ENCODE data around the gene MCIDAS. TPM values are rescaled to one million over a fixed set of nuclear protein-coding genes. Genes with fewer than 3 reads are reported as not detected.

Gene MCIDAS
- total and polyA plus RNA-seq, 2 of the 13 experiments (the other 11 are each of a cell fraction or from before 2014, with no cell fraction given) = not detected

DNA sequence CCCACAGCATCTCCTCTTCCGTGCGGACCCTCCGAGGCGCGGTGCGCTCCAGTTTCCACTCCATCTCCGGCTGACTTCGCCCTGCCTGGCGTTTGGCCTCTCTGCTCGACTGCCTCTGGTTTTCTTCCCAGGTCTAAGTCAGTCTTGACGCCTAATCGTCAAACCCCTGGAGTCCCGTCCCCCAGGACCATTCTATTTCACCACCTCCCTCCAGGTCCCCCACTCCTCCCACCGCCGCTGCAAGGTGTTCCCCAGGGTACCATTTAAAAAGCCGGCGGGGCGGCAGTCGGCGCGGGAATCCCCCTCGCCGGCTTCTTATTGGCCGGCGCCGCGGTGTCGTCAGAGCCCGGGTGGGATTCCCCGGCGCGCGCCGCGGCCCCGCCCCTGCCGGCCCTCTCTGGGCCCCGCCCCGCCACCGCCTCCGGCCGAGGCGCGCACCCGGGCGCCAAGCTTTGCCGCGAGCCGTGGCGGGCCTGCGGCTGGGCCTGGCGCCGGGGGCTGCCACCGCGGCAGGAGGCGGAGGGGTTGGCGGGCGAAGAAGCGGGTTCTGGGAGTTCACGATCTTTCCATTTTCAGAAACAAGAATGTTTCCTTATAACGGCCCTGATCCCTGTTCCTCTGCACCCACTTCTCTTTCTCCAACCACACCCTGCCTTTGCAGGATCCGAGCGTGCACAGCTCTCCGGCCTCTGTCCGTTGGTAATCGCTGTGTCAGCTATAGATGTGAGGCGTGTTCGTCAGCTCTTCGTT lies 54.0 kb downstream of the MCIDAS start, which contains the start of gene CDC20B (continued):
- TF ChIP-seq, protein P1, sequence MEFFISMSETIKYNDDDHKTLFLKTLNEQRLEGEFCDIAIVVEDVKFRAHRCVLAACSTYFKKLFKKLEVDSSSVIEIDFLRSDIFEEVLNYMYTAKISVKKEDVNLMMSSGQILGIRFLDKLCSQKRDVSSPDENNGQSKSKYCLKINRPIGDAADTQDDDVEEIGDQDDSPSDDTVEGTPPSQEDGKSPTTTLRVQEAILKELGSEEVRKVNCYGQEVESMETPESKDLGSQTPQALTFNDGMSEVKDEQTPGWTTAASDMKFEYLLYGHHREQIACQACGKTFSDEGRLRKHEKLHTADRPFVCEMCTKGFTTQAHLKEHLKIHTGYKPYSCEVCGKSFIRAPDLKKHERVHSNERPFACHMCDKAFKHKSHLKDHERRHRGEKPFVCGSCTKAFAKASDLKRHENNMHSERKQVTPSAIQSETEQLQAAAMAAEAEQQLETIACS (CRISPR knock-in tag; IDR thresholded peaks at IDR 0.05) = peak; percentile 73
- TF ChIP-seq JARID2 (CRISPR knock-in tag; IDR thresholded peaks at IDR 0.05; ENCODE audit: insufficient replicate concordance) = no peak
- TF ChIP-seq MYNN (CRISPR knock-in tag; IDR thresholded peaks at IDR 0.05; ENCODE audit: low read depth) = no peak
- TF ChIP-seq, protein P2, sequence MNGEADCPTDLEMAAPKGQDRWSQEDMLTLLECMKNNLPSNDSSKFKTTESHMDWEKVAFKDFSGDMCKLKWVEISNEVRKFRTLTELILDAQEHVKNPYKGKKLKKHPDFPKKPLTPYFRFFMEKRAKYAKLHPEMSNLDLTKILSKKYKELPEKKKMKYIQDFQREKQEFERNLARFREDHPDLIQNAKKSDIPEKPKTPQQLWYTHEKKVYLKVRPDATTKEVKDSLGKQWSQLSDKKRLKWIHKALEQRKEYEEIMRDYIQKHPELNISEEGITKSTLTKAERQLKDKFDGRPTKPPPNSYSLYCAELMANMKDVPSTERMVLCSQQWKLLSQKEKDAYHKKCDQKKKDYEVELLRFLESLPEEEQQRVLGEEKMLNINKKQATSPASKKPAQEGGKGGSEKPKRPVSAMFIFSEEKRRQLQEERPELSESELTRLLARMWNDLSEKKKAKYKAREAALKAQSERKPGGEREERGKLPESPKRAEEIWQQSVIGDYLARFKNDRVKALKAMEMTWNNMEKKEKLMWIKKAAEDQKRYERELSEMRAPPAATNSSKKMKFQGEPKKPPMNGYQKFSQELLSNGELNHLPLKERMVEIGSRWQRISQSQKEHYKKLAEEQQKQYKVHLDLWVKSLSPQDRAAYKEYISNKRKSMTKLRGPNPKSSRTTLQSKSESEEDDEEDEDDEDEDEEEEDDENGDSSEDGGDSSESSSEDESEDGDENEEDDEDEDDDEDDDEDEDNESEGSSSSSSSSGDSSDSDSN (CRISPR knock-in tag; IDR thresholded peaks at IDR 0.05) = peak; percentile 30; the same call in 1 of the 2 replicates
- TF ChIP-seq, protein P3, sequence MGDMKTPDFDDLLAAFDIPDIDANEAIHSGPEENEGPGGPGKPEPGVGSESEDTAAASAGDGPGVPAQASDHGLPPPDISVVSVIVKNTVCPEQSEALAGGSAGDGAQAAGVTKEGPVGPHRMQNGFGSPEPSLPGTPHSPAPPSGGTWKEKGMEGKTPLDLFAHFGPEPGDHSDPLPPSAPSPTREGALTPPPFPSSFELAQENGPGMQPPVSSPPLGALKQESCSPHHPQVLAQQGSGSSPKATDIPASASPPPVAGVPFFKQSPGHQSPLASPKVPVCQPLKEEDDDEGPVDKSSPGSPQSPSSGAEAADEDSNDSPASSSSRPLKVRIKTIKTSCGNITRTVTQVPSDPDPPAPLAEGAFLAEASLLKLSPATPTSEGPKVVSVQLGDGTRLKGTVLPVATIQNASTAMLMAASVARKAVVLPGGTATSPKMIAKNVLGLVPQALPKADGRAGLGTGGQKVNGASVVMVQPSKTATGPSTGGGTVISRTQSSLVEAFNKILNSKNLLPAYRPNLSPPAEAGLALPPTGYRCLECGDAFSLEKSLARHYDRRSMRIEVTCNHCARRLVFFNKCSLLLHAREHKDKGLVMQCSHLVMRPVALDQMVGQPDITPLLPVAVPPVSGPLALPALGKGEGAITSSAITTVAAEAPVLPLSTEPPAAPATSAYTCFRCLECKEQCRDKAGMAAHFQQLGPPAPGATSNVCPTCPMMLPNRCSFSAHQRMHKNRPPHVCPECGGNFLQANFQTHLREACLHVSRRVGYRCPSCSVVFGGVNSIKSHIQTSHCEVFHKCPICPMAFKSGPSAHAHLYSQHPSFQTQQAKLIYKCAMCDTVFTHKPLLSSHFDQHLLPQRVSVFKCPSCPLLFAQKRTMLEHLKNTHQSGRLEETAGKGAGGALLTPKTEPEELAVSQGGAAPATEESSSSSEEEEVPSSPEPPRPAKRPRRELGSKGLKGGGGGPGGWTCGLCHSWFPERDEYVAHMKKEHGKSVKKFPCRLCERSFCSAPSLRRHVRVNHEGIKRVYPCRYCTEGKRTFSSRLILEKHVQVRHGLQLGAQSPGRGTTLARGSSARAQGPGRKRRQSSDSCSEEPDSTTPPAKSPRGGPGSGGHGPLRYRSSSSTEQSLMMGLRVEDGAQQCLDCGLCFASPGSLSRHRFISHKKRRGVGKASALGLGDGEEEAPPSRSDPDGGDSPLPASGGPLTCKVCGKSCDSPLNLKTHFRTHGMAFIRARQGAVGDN (CRISPR knock-in tag; IDR thresholded peaks at IDR 0.05) = peak; percentile 63
- TF ChIP-seq, protein P4, sequence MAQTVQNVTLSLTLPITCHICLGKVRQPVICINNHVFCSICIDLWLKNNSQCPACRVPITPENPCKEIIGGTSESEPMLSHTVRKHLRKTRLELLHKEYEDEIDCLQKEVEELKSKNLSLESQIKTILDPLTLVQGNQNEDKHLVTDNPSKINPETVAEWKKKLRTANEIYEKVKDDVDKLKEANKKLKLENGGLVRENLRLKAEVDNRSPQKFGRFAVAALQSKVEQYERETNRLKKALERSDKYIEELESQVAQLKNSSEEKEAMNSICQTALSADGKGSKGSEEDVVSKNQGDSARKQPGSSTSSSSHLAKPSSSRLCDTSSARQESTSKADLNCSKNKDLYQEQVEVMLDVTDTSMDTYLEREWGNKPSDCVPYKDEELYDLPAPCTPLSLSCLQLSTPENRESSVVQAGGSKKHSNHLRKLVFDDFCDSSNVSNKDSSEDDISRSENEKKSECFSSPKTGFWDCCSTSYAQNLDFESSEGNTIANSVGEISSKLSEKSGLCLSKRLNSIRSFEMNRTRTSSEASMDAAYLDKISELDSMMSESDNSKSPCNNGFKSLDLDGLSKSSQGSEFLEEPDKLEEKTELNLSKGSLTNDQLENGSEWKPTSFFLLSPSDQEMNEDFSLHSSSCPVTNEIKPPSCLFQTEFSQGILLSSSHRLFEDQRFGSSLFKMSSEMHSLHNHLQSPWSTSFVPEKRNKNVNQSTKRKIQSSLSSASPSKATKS (CRISPR knock-in tag; IDR thresholded peaks at IDR 0.05) = no peak
- TF ChIP-seq, protein P5, sequence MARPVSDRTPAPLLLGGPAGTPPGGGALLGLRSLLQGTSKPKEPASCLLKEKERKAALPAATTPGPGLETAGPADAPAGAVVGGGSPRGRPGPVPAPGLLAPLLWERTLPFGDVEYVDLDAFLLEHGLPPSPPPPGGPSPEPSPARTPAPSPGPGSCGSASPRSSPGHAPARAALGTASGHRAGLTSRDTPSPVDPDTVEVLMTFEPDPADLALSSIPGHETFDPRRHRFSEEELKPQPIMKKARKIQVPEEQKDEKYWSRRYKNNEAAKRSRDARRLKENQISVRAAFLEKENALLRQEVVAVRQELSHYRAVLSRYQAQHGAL (CRISPR knock-in tag; IDR thresholded peaks at IDR 0.05; ENCODE audit: not compliant biosample characterization) = no peak
- TF ChIP-seq, protein P6, sequence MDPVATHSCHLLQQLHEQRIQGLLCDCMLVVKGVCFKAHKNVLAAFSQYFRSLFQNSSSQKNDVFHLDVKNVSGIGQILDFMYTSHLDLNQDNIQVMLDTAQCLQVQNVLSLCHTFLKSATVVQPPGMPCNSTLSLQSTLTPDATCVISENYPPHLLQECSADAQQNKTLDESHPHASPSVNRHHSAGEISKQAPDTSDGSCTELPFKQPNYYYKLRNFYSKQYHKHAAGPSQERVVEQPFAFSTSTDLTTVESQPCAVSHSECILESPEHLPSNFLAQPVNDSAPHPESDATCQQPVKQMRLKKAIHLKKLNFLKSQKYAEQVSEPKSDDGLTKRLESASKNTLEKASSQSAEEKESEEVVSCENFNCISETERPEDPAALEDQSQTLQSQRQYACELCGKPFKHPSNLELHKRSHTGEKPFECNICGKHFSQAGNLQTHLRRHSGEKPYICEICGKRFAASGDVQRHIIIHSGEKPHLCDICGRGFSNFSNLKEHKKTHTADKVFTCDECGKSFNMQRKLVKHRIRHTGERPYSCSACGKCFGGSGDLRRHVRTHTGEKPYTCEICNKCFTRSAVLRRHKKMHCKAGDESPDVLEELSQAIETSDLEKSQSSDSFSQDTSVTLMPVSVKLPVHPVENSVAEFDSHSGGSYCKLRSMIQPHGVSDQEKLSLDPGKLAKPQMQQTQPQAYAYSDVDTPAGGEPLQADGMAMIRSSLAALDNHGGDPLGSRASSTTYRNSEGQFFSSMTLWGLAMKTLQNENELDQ (CRISPR knock-in tag; IDR thresholded peaks at IDR 0.05; ENCODE audit: borderline replicate concordance) = no peak
- TF ChIP-seq PITX1 (CRISPR knock-in tag; IDR thresholded peaks at IDR 0.05) = no peak
- TF ChIP-seq ZNF530 (CRISPR knock-in tag; IDR thresholded peaks at IDR 0.05; ENCODE audit: low read depth) = no peak
- TF ChIP-seq, protein P7, sequence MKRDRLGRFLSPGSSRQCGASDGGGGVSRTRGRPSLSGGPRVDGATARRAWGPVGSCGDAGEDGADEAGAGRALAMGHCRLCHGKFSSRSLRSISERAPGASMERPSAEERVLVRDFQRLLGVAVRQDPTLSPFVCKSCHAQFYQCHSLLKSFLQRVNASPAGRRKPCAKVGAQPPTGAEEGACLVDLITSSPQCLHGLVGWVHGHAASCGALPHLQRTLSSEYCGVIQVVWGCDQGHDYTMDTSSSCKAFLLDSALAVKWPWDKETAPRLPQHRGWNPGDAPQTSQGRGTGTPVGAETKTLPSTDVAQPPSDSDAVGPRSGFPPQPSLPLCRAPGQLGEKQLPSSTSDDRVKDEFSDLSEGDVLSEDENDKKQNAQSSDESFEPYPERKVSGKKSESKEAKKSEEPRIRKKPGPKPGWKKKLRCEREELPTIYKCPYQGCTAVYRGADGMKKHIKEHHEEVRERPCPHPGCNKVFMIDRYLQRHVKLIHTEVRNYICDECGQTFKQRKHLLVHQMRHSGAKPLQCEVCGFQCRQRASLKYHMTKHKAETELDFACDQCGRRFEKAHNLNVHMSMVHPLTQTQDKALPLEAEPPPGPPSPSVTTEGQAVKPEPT (CRISPR knock-in tag; IDR thresholded peaks at IDR 0.05; ENCODE audit: low read depth) = no peak
